Measurements from ENCODE around the gene HM13.
"Not testable (repeated sequence)": the region's sequence is repeated elsewhere in the genome, so short reads cannot be mapped to it uniquely, and the experiment has no call there.

DNA sequence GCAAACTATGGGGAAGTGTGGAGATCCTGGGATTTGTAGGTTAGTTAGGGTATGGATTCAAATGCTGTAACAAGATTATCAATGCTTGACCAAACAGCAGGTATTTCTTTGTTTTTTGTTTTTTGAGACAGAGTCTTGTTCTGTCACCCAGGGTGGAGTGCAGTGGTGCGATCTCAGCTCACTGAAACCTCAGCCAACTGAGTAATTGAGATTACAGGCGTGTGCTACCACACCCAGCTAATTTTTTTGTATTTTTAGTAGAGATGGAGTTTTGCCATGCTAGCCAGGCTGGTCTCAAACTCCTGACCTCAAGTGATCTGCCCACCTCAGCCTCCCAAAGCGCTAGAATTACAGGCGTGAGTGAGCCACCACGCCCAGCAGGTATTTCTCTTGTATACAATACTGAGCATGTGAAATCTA lies 31.4 kb downstream of the HM13 start:
- TF ChIP-seq, protein P1, sequence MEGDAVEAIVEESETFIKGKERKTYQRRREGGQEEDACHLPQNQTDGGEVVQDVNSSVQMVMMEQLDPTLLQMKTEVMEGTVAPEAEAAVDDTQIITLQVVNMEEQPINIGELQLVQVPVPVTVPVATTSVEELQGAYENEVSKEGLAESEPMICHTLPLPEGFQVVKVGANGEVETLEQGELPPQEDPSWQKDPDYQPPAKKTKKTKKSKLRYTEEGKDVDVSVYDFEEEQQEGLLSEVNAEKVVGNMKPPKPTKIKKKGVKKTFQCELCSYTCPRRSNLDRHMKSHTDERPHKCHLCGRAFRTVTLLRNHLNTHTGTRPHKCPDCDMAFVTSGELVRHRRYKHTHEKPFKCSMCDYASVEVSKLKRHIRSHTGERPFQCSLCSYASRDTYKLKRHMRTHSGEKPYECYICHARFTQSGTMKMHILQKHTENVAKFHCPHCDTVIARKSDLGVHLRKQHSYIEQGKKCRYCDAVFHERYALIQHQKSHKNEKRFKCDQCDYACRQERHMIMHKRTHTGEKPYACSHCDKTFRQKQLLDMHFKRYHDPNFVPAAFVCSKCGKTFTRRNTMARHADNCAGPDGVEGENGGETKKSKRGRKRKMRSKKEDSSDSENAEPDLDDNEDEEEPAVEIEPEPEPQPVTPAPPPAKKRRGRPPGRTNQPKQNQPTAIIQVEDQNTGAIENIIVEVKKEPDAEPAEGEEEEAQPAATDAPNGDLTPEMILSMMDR (IDR thresholded peaks at IDR 0.05), result not testable (repeated sequence)
- not testable (repeated sequence) for TF ChIP-seq EZH2 (IDR thresholded peaks at IDR 0.05; ENCODE audit: borderline replicate concordance, insufficient read depth, low read depth, low read length, poor library complexity, severe bottlenecking)
